Epithelial cell of proximal tubule (primary cell): ENCODE measurements around the gene RASGEF1C. TPM values are rescaled to one million over a fixed set of nuclear protein-coding genes. Genes with fewer than 3 reads are reported as not detected.
"Not testable (repeated sequence)": the region's sequence is repeated elsewhere in the genome, so short reads cannot be mapped to it uniquely, and the experiment has no call there.

ENCODE experiments used
- DNase-seq: peaks from one replicate; pipeline ENCODE4 v3.0.0-alpha.2; 2011; ENCODE audit warnings: low read depth
- H3K4me3 ChIP-seq: 2 replicates; pipeline ENCODE4 v1.5.1; 2011; ENCODE audit warnings: low read depth, mild to moderate bottlenecking, low read length
- total RNA-seq: library from RNA; depleted of rRNA; stranded (reverse); fragments of >200 nt; gene quantifications from 2 replicates; pipeline ENCODE4 v1.2.3, GENCODE V29; 2015
- TF ChIP-seq, protein P1 (sequence below): conservative IDR thresholded peaks from 2 replicates; pipeline ENCODE4 v1.5.1; 2012; ENCODE audit warnings: low read depth, mild to moderate bottlenecking, low read length

RASGEF1C gene
- total RNA-seq, 1 donor from 2014 or later: not detected

DNA sequence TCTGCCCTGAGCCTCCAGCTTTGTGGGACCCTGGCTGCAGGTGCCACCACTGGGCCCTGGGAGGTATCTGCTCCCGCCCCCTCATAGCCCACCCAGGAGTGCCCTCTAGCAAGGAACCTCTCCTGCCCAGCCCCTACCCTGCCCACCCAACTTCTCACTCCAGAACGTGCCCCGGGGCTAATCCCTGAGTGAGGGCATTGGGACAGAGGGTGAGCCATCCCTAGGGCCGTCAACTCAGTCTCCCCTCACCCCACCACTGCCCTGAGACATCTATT, 2.7 kb upstream of the RASGEF1C start:
- TF ChIP-seq, protein P1, sequence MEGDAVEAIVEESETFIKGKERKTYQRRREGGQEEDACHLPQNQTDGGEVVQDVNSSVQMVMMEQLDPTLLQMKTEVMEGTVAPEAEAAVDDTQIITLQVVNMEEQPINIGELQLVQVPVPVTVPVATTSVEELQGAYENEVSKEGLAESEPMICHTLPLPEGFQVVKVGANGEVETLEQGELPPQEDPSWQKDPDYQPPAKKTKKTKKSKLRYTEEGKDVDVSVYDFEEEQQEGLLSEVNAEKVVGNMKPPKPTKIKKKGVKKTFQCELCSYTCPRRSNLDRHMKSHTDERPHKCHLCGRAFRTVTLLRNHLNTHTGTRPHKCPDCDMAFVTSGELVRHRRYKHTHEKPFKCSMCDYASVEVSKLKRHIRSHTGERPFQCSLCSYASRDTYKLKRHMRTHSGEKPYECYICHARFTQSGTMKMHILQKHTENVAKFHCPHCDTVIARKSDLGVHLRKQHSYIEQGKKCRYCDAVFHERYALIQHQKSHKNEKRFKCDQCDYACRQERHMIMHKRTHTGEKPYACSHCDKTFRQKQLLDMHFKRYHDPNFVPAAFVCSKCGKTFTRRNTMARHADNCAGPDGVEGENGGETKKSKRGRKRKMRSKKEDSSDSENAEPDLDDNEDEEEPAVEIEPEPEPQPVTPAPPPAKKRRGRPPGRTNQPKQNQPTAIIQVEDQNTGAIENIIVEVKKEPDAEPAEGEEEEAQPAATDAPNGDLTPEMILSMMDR: no peak
- DNase-seq: no peak
- H3K4me3 ChIP-seq: no peak overlapping the region

DNA sequence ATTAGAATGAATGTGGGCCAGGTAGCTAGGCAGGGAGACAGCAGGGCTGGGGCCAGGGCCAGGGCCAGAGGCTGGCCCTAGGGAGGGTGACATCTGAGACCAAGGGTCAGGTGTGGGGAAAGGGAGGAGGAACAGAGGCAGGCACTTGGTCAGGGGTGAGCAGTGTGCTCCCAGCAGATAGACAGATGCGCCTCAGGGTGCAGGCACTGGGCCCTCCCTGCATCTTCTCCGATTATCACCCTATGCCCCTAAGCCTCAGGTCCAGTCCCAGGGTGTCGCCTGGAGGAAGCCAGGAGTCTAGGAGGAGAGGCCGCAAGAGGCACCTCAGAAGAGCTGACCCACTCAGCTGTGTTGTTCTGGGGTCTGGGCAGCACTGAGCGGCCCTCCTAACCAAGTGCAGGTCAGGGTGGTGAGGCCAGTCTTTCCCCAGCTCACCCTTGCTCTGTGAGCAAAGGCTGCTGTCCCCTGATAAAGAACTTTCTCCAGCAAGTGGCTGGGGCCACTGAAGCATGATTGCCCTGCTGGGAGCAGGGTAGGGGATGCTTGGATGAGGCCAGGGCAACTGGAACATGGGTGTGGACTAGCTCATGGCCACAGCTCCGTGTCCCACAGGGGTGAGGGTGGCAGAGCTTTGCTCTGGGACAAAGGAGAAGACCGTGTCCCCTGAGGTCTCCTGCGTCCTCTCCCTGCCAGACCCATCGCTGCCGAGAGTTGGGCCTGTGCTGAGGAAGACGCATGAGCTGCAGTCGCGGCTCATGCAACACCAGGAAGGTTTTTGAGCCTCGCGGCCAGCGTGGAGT, 2.1 kb upstream of the RASGEF1C start:
- TF ChIP-seq, protein P1: no peak
- no peak overlapping the region for H3K4me3 ChIP-seq

DNA sequence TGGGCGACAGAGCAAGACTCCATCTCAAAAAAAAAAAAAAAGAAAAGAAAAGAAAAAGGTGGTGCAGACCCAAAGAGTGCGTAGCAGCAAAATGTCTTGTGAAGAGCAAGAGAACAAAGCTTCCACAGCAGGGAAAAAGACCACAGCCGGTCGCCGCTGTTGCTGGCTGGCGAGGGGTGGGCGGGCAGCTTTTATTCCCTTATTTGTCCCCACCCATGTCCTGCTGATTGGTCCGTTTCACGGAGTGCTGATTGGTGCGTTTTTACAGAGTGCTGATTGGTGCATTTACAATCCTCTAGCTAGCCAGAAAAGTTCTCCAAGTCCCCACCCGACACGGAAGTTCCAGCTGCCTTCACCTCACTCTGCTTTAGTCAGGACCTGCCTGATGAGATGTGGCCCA, 1.1 kb upstream of the RASGEF1C start:
- H3K4me3 ChIP-seq, DNase-seq: not testable (repeated sequence)

More for the DNA sequence above, 2.1 kb upstream of the RASGEF1C start:
- no peak for DNase-seq

DNA sequence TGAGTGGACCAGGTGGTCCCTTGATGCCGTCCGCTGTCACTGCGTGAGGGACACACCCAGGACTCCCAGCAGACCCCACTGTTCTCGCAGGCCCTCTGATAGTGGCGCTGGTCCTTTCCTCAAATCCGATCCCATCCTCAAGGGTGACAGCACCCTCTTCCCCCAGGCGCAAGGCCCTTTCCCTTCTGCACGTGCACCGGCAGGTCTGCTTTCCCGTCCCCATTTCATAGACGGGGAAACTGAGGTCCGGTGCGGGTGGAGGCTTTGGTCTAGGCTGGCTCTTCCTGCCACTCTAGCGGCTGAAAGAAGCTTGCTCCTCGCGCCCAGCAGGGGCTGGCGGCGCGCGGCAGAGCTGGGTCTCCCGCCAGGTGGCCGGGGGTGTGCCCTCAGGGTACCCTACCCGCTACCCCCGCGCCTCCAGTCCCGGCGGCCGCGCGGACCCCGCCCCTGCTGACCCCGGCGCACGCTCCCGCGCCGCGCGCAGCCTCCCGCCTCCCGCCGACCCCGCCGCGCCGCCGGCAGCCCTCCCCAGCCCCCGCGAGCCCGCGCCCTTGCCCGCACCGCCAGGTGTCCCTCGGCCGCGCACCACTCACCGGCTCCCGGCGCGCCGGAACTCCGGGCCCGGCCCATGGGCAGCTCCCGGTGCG, 453 bp downstream of the RASGEF1C start:
- H3K4me3 ChIP-seq: peak overlapping the region; percentile 45
- no peak for DNase-seq
- TF ChIP-seq, protein P1: peak; percentile 14

DNA sequence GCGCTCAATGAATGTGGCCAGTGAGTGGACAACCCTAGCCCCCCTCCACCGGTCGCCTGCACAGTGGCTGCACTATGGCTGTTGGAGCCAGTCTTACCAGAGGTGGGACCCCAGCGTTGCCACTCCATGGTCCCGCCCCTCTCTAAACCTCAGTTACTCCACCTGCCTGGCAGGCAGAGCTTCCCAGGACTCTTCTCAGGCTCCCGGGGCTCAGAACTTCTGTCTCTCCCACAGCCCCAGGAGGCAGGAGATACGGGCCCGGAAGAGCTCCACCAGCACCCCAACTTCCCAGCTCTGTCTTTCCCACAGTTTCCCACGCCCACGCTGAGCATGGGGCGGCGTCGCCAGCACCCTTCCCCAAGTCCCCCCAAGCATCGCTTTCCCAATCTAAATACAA, 975 bp downstream of the RASGEF1C start:
- no peak for DNase-seq
- peak overlapping the region; percentile 45 for H3K4me3 ChIP-seq
- TF ChIP-seq, protein P1: no peak

DNA sequence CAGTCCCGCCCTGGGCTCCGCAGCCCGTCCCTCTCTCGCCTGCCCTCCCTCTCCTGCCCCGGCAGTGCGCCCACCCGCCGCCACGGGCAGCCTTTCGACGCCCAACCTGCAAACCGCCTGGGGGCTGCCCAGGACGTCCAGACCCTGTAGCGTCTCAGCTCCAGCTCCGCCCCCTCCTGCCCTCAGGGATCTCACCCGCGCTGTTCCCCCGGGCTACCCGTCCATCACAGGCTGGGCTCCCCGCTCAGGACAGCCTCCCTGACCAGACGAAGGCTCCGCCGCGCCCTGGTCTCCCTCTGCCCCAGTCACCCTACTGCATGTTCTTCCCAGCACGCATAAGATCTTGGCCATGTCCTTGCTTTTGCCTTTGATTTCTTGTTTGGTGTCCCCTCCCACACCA, 1.4 kb downstream of the RASGEF1C start:
- H3K4me3 ChIP-seq: no peak overlapping the region
- TF ChIP-seq, protein P1: no peak
- DNase-seq: no peak

DNA sequence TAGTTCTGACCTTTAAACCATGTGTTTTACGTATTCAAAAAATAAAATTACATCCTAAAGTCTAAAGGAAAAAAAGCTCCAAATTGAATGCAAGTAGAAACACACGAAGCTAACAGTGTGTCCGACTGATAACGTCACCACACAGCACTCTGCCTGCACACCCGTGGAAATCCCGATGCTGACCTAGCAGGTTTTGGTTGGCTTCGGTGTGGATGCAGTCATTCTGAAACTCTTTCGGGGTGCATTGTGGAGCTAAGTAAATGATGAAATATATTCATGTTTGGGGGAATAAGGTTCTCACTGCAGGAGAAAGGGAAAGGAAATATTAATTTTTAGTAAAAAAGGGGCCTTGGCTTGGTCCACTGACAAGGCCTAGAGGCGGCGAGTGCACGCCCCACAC, 2.0 kb downstream of the RASGEF1C start:
- no peak for DNase-seq
- no peak overlapping the region for H3K4me3 ChIP-seq
- TF ChIP-seq, protein P1: no peak
